ENCODE data around the gene NDUFA7.
"Not testable (repeated sequence)": the region's sequence is repeated elsewhere in the genome, so short reads cannot be mapped to it uniquely, and the experiment has no call there.

NDUFA7 gene

GRCh38 chr19:8341504-8341903 lies 20.3 kb upstream of the NDUFA7 start:
- not testable (repeated sequence) for DNase-seq

DNA sequence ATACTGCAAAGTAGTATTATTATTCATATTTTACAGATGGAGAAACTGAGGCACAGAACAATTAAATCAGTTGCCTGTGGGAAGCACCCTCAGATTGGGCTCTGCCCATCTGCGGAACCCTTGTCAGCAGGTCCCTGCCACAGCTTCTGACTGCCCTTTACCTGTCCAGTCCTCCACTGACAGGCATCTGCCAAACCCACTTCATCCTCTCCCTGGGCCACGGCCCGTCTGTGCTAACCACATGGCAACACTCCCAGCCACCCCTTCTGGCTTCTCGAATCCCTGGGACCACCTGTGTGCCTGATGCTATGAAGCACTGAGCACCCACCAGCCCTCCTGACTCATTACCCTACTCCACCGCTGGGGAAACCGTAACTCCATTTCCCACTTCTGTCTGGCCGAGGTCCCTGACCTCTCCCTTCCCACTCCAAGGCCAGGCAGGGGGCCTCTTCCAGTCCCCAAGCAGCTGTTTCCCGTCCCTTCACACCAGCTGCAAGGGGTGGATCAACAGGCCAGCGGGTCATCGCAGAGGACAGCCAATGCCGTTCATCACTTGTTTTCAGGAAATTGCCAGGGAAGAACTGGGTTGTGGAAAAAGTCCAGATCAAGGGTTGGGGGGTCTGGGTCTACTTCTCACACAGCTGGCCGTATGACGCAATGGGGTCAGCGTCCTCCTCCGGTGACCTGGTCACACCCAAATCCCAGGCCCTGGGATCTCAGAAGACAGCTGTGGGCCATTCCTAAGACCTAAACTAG lies 19.3 kb upstream of the NDUFA7 start:
- no peak for DNase-seq

DNA sequence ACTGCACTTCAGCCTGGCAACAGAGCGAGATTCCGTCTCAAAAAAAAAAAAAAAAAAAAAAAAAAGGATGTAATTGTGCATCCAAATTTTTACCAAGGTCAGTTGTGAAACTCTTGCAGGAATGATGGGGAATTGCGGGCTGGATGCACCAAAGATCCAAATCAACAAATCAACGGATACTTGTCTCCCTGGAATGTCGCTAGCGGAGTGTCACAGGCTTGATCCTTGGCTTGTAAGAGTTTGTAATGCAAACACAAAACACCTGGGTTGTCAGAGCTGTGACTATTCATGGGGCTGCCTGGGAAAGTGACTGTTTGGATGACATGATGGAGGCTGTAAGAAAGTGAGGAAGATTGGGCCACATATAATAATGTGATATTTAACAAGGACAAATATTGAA lies 17.7 kb upstream of the NDUFA7 start:
- no peak for DNase-seq

DNA sequence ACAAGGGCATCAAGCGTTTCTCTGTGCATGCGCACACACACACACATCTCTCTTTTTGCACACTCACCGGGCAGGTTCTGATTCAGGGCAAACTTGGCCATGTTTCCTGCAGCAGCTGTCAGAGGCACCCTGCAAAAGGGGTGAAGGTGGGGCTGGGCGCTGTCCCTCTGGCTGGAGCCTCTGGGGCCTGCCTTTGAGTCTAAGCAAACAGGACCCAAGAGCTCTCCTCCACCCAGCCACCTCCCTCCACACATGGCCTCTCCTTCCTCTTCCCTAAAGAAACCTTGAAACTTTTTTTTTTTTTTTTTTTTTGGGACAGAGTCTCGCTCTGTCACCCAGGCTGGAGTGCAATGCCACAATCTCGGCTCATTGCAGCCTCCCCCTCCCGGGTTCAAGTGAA lies 16.6 kb upstream of the NDUFA7 start:
- no peak for DNase-seq

DNA sequence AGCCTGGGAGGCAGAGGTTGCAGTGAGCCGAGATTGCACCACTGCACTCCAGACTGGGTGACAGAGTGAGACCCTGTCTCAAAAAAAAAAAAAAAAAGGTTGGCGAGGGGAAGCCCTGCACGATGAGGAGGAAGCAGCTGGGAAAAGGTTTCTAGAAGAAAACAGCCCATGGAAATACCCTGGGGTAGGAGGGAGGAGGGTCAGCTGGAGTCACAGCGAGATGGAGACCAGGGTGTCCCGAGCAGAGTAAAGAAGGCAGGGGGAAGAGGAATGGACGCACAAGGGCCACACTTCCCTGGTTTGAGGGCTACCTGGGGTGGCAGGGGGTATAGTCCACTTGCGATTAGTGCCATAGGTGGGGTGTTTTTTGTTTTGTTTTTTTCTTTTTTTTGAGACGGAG lies 15.5 kb upstream of the NDUFA7 start:
- no peak for DNase-seq

DNA sequence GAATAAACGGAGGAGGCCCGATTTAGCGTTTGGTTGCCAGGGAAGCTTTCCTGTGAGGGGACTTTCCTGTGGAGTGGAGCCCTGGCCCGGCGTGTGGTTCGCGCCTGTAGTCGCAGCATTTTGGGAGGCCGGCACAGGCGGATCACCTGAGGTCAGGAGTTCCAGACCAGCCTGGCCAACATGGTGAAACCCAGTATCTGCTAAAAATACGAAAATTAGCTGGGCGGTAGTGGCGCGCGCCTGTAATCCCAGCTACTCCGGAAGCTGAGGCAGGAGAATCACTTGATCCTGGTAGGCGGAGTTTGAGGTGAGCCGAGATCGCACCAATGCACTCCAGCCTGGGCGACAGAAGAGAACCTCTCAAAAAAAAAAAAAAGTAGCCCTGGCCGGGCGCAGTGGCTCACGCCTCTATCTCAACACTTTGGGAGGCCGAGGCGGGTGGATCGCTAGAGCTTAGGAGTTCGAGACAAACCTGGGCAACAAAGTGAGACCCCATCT lies 14.9 kb upstream of the NDUFA7 start:
- DNase-seq: no peak

DNA sequence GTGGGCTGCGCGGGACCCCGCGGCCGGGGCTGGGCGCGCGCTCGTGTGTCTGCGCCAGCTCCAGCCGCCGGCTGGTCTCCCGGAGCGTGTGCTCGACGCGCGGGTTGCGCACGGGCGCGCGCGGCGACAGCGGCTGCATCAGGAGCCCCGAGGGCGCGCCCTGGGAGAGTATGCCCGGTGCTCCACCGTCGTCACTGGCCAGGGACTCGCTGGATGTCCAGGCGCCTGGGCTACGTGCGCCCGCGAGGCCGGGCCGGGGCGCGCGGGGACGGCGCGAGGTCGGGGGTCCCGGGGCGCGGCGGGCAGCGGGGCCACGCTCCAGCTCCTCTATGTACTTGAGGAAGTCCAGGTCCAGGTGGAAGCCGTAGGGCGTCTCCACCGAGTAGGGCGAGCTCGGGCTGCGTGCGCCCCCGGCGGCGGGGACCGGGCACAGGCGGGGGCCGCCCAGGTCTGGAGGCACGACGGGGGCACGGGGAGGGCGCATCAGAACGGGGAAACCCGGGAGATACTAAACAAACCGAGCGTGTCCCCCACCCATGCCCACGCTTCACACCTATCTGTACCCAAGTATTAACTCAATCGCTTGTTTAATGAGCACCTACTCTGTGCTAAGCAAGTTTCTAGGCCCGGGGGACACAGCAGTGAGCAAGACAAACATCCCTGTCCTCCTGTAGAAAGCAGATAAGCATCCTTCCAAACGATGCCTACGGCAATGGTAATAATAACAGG lies 14.3 kb upstream of the NDUFA7 start:
- DNase-seq: no peak

- no peak for DNase-seq
Observed at GRCh38 chr19:8334458-8335342, 13.5 kb upstream of the NDUFA7 start.

DNA sequence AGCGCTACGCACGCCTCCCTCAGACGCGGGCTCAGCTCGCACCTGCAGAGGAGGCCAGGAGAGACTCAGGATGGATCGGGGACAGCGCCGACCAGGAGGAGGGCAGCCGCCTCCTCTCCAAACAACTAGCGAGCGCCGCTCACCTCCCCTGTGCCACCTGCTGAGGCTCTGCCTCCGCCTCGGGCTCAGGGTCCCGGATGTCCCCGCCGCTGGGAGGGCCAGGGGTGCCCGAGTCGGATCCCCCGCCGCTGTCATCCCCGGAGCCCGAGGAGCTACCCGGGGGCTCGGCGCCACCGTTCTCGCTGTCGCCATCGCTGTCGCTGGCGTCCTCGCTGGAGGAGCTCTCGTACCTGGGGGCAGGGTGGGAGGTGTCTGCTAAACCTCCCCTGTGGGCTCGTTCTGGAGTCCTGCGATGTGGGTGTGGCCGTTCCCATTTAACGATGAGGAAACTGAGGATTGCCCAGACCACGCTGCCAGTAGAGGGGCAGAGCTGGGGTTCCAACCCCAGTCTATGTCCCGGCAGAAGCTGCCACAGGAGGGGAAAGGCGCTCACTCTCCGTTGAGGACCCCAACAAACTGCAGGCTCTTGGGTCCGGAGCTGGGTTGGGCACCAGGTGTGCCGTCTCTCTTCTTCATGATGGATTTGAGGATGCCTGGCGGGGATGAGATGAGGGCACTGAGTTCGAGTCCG lies 12.7 kb upstream of the NDUFA7 start:
- no peak for DNase-seq

GRCh38 chr19:8332976-8333766 lies 12.0 kb upstream of the NDUFA7 start:
- DNase-seq: no peak

DNA sequence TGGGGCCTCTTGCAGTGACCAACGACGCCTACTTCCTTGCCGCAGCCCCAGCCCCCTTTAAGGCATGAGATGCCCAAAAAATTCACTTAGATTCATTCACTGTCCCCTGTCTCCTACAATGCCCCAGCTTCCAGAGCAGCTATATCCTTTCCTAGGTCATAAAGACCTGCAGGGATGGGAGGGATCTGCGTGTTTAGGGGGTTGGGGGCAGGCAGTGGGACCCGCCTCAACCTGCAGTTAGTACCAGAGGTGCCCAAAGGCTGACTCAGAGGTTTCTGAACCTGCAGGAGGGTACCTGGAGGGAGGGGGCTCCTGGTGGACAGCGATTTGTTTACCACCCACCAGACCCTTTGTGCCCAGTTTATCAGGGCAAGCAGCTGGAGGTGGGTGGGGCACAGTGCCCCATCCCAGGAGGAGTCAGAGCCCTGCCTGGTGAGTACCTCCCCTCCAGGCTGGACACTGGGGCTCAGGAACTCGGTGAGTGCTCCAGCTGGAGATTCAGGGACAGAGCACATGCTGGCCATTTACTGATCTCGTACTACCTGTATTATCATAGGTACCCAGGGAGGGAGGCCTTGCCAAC lies 10.2 kb upstream of the NDUFA7 start:
- no peak for DNase-seq

GRCh38 chr19:8329996-8330395 lies 8.8 kb upstream of the NDUFA7 start:
- DNase-seq: no peak

DNA sequence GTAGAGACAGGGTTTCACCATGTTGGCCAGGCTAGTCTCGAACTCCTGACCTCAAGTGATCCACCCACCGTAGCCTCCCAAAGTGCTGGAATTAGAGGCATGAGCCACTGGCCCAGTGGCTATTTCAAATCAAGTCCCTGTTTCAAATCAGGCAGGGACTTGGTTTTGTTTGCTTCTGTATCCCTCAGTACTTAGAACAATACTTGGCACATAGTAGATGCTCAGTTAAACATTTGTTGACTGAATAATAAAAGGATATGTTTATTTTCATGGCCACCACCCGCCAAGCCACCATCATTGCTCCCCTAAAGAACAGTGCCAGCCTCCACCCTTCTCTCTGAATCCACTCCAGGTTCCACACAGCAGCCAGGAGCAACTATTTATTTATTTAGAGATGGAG lies 4.3 kb upstream of the NDUFA7 start:
- DNase-seq: no peak

DNA sequence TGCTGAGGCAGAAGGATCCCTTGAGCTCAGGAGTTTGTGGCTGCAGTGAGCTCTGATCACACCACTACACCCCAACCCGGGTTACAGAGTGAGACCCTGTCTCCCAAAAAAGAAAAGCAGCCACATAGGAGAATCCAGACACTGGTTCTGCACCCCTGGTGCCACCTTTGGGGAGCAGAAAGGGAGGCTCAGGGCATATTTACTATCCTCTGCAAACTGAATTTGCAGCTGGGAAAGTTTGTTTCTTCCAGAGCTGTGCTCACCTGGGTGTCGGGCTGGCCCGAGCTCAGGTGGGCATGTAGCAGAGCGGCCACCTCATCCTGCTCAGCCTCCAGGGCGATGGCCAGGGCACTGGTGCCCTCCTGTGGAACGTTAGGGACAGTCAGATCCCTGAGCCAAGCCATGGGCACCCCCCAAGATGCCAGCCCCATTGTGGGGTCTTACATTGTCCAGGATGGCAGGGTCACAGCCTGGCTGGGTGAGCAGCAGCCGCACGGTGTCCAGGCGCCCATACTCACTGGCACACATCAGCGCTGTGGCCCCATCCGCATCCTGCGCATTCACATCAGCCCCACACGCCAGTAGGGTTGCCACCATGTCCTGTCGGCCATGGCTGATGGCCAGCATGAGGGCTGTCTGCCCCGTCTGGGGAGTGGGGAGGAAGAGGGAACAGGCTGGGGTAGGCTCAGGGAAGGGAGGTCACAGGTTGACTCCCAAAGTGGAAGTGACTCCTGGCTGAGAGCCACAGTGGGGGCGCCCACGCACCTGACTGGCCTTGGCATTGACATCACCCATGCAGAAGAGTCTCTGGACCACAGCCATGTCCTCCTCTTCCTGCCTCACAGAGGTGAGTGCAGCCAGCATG lies 3.2 kb upstream of the NDUFA7 start:
- DNase-seq: no peak

GRCh38 chr19:8323781-8324185 lies 2.6 kb upstream of the NDUFA7 start:
- DNase-seq: no peak

GRCh38 chr19:8322638-8322997 lies 1.4 kb upstream of the NDUFA7 start:
- no peak for DNase-seq

DNA sequence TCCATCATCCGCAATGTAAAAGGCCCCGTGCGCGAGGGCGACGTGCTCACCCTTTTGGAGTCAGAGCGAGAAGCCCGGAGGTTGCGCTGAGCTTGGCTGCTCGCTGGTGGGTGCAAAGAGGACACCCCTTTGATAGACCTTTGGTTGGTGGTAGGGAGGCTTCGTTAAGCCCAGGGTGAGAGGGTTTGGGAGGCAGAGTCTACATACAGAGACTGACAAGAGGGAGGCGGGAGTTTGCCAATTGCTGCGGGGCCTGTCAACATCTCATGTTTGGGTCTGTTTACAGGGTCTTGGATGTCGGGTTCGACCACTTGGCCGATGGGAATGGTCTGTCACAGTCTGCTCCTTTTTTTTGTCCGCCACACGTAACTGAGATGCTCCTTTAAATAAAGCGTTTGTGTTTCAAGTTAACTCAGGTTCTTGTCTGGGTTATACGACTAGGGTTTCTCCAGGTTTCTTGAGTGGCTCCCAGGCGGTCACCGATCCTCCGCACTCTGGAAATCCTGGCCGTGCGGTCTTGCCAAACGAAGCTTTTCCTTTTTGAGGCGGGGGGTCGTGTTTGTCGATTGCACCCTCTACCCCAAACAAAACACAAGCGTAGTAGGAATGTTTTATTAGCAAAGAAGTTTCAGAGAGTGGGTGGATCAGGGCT lies 937 bp upstream of the NDUFA7 start:
- DNase-seq: no peak

DNA sequence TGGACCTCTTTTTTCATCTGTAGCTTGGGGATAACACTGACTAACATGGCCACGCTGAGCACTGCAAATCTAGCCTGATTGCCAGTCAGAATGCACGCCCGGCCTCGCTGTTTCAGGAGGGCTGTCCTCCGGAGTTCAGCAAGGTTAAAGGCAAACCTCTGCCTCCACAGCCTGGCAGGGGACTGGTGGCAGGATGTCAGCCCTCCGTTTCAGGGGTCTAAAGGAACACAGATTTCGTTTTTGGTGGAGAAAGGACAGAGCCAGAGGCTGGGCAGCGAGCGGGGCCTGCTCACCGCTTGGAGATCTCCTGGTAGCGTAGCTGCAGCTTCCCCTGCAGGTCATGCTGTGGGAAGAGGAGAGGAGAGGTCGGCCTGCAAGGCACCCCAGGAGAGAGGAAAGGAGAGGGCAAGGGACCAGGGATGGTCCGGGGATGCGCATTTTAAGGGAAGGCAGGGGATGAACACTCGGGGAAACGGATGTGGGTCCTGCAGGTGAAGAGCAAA lies 560 bp downstream of the NDUFA7 start:
- no peak for DNase-seq

GRCh38 chr19:8319807-8320520 lies 1.2 kb downstream of the NDUFA7 start:
- DNase-seq: no peak
